Parietal lobe (tissue), 2 donors: ENCODE data around the gene FOXJ1. TPM values are rescaled to one million over a fixed set of nuclear protein-coding genes. Genes with fewer than 3 reads are reported as not detected.

Source experiments
- small RNA-seq: library from RNA; depleted of rRNA; stranded (forward); fragments of <200 nt; gene quantifications from one replicate; pipeline ENCODE3, GENCODE V24; 2014; ENCODE audit warnings: low replicate concordance
- total RNA-seq: library from RNA; depleted of rRNA; stranded (reverse); fragments of >200 nt; gene quantifications from one replicate; pipeline ENCODE4 v1.2.3, GENCODE V29; 2014

FOXJ1 gene
- 3.8 TPM for total RNA-seq

GRCh38 chr17:76141212-76142038, at the start of gene FOXJ1:
Gene FOXJ1 (minus strand): TSS chr17:76141245. CDS start chr17:76140395, 850 bp downstream.

GRCh38 chr17:76103274-76104139, 37.5 kb downstream of the FOXJ1 start, which contains the start of gene EXOC7:
Gene EXOC7 (minus strand): TSS chr17:76103787. CDS start chr17:76103692, 95 bp downstream.

Small RNA genes within 50 kb of the gene (small RNA-seq; reads per million reads assigned to genes)
- 0.34 reads per million, percentile 18 among the genes with 10 or more reads in this experiment for gene MIR6868

Other genes starting within 250 kb of the FOXJ1 start
- 12.2 TPM for gene TRIM65, start 244.3 kb downstream of the FOXJ1 start, total RNA-seq
- gene MRPL38, start 236.4 kb downstream of the FOXJ1 start, total RNA-seq: 37.9 TPM
- gene FBF1, start 200.2 kb downstream of the FOXJ1 start, total RNA-seq: 25.4 TPM
- 81.4 TPM for gene ACOX1, start 162.1 kb downstream of the FOXJ1 start, total RNA-seq
- gene TEN1, start 162.0 kb downstream of the FOXJ1 start, total RNA-seq: 13.5 TPM
- gene CDK3, start 140.4 kb downstream of the FOXJ1 start, total RNA-seq: 3.1 TPM
- not detected for gene EVPL, start 113.9 kb downstream of the FOXJ1 start, total RNA-seq
- 28.2 TPM for gene SRP68, start 68.7 kb downstream of the FOXJ1 start, total RNA-seq
- gene GALR2, start 66.5 kb downstream of the FOXJ1 start, total RNA-seq: not detected
- gene ZACN, start 62.1 kb downstream of the FOXJ1 start, total RNA-seq: not detected
- gene EXOC7, start 37.5 kb downstream of the FOXJ1 start, total RNA-seq: 193 TPM
- gene RNF157, start 99.2 kb upstream of the FOXJ1 start, total RNA-seq: 37.6 TPM
- gene UBALD2, start 124.1 kb upstream of the FOXJ1 start, total RNA-seq: 6.3 TPM
- gene QRICH2, start 167.0 kb upstream of the FOXJ1 start, total RNA-seq: 16.6 TPM
- 86.7 TPM for gene PRPSAP1, start 212.7 kb upstream of the FOXJ1 start, total RNA-seq
- gene SPHK1, start 243.4 kb upstream of the FOXJ1 start, total RNA-seq: 0.94 TPM